HEK293 (cell line): ENCODE data around the gene KBTBD4.
A peak's percentile ranks its signal among the peaks of the same experiment; 100 is the strongest.

Source experiments
- AEBP2 ChIP-seq: fragments of 450-650 bp; formaldehyde crosslinking; IDR thresholded peaks from 2 replicates; pipeline ENCODE4 v1.5.1; 2016; ENCODE audit warnings: missing biosample characterization, missing genetic modification characterization, borderline replicate concordance
- BCL11B ChIP-seq: fragments of 450-650 bp; formaldehyde crosslinking; IDR thresholded peaks from 2 replicates; pipeline ENCODE4 v1.5.1; 2016; ENCODE audit warnings: low read depth, missing biosample characterization, missing genetic modification characterization
- CTCF ChIP-seq: fragments of 450-650 bp; formaldehyde crosslinking; IDR thresholded peaks from 2 replicates; pipeline ENCODE4 v1.5.1; 2016; ENCODE audit warnings: missing biosample characterization, missing genetic modification characterization
- ELK4 ChIP-seq: IDR thresholded peaks from 2 replicates; pipeline ENCODE4 v1.6.1; 2011; ENCODE audit warnings: mild to moderate bottlenecking, low read depth, low read length, borderline replicate concordance
- KLF17 ChIP-seq: fragments of 450-650 bp; formaldehyde crosslinking; IDR thresholded peaks from 2 replicates; pipeline ENCODE4 v1.5.1; 2016; ENCODE audit warnings: missing biosample characterization, missing genetic modification characterization
- PRDM2 ChIP-seq: fragments of 450-650 bp; formaldehyde crosslinking; IDR thresholded peaks from 2 replicates; pipeline ENCODE4 v1.5.1; 2016; ENCODE audit warnings: missing biosample characterization, missing genetic modification characterization, borderline replicate concordance
- SP7 ChIP-seq: fragments of 450-650 bp; formaldehyde crosslinking; IDR thresholded peaks from 2 replicates; pipeline ENCODE4 v1.5.1; 2016; ENCODE audit warnings: missing biosample characterization, missing genetic modification characterization
- ZNF148 ChIP-seq: fragments of 450-650 bp; formaldehyde crosslinking; IDR thresholded peaks from 2 replicates; pipeline ENCODE4 v1.5.0; 2017; ENCODE audit warnings: missing biosample characterization, missing genetic modification characterization, borderline replicate concordance
- ZNF169 ChIP-seq: fragments of 450-650 bp; formaldehyde crosslinking; IDR thresholded peaks from 2 replicates; pipeline ENCODE4 v1.5.1; 2016; ENCODE audit warnings: missing biosample characterization, missing genetic modification characterization
- ZNF2 ChIP-seq: fragments of 450-650 bp; formaldehyde crosslinking; IDR thresholded peaks from 2 replicates; pipeline ENCODE4 v1.5.1; 2016; ENCODE audit warnings: missing biosample characterization, missing genetic modification characterization
- ZNF280C ChIP-seq: fragments of 450-650 bp; formaldehyde crosslinking; IDR thresholded peaks from 2 replicates; pipeline ENCODE4 v1.5.1; 2016; ENCODE audit warnings: missing biosample characterization, missing genetic modification characterization
- ZNF335 ChIP-seq: fragments of 450-650 bp; formaldehyde crosslinking; conservative IDR thresholded peaks from 2 replicates; pipeline ENCODE4 v1.5.1; 2016; ENCODE audit warnings: missing biosample characterization, missing genetic modification characterization
- ZNF354C ChIP-seq: fragments of 450-650 bp; formaldehyde crosslinking; IDR thresholded peaks from 2 replicates; pipeline ENCODE4 v1.5.1; 2016; ENCODE audit warnings: missing biosample characterization, missing genetic modification characterization, low read depth, borderline replicate concordance
- ZNF645 ChIP-seq: fragments of 450-650 bp; formaldehyde crosslinking; IDR thresholded peaks from 2 replicates; pipeline ENCODE4; 2016; ENCODE audit warnings: missing biosample characterization, missing genetic modification characterization
- ZNF670 ChIP-seq: fragments of 450-650 bp; formaldehyde crosslinking; IDR thresholded peaks from 2 replicates; pipeline ENCODE4 v1.5.1; 2016; ENCODE audit warnings: missing biosample characterization, missing genetic modification characterization, low read depth
- ZNF701 ChIP-seq: fragments of 450-650 bp; formaldehyde crosslinking; IDR thresholded peaks from 2 replicates; pipeline ENCODE4 v1.5.1; 2016; ENCODE audit warnings: missing biosample characterization, missing genetic modification characterization
- ZNF776 ChIP-seq: fragments of 450-650 bp; formaldehyde crosslinking; IDR thresholded peaks from 2 replicates; pipeline ENCODE4 v1.5.0; 2017; ENCODE audit warnings: missing biosample characterization, missing genetic modification characterization, borderline replicate concordance
- ZNF791 ChIP-seq: fragments of 450-650 bp; formaldehyde crosslinking; IDR thresholded peaks from 2 replicates; pipeline ENCODE4 v1.5.1; 2016; ENCODE audit warnings: missing biosample characterization, missing genetic modification characterization
- ZSCAN30 ChIP-seq: fragments of 450-650 bp; IDR thresholded peaks from 2 replicates; pipeline ENCODE4 v1.5.1; 2018; ENCODE audit warnings: missing biosample characterization, mild to moderate bottlenecking, missing genetic modification characterization, moderate library complexity

Gene KBTBD4

GRCh38 chr11:47565340-47566148, 13.2 kb downstream of the KBTBD4 start, which contains the start of gene PTPMT1 (continued):
- TF ChIP-seq ZNF645 (tag by site-specific recombination) (no peak), ZNF169 (tag by site-specific recombination) (no peak), KLF17 (tag by site-specific recombination) (no peak), CTCF (no peak), ZNF701 (no peak), ZNF335 (tag by site-specific recombination) (peak; percentile 7; the same call in 1 of the 2 replicates), ZNF2 (tag by site-specific recombination) (no peak; the same call in 1 of the 2 replicates), PRDM2 (no peak), ZNF148 (tag by site-specific recombination) (no peak), ZNF776 (tag by site-specific recombination) (no peak), AEBP2 (tag by site-specific recombination) (no peak), ELK4 (no peak), ZNF280C (tag by site-specific recombination) (no peak), ZSCAN30 (tag by site-specific recombination) (no peak), SP7 (no peak; the same call in 1 of the 2 replicates), BCL11B (no peak), ZNF670 (tag by site-specific recombination) (no peak), ZNF354C (tag by site-specific recombination) (no peak), ZNF791 (tag by site-specific recombination) (no peak)
